Measurements from ENCODE around the gene KLK1. TPM values are rescaled to one million over a fixed set of nuclear protein-coding genes. Genes with fewer than 3 reads are reported as not detected.
"Not testable (repeated sequence)": the region's sequence is repeated elsewhere in the genome, so short reads cannot be mapped to it uniquely, and the experiment has no call there.

Gene KLK1
- polyA plus RNA-seq, 3 donors = 0.92 to 1,524 TPM; not detected in 1

DNA sequence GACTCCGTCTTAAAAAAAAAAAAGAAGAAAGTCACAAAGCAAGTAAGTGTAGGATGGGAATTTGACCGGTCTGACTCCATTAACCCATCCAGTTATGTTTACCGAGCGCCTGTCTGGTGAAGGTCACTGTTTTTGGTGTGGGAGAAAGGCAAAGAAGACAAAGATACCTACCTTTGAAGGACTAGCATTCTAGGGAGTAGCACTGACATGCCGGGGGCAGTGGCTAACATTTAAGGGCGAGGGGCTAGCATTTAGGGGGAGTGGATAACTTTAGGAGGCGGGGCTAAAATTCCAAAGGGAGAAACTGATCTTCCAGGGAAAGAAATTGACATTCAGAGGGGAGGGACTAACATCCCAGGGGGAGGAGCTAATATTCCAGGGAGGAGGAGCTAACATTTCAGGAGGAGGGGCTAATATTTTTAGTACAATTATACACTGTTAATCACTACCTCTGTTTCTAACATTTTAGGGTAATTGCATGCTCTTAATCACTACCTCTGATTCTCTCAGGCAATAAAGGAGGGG, 44.6 kb downstream of the KLK1 start:
- H3K27ac ChIP-seq (ENCODE audit: low read depth, low read length) = no peak overlapping the region
- 41 to 58% (median 51%) methylated on average over 7 of the region's 7 CpGs for WGBS, 3 donors

DNA sequence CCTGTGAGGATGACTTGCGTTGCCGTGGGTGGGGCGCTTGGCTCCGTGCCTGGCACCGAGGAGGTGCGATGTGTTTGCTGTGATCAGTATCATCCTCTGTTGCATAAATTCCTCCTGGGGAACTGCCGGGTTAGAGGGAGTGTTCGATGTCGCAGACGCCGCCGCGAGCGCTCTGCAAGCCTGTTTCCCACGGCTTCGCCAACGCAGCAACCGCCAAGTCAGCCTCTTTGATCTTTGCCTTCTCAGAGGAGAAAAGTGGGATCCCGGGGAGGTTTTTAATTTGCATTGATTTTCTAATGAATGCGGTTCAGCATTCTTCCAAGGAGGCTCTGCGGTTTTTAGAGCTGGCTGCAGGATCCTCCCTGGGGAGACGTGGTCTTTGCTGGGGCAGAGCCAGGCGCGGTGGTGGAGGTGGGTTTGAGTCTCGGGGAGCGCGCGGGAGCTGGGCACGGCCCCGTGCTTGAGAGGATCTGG, 45.7 kb downstream of the KLK1 start:
- no peak overlapping the region for H3K27ac ChIP-seq (ENCODE audit: low read depth, low read length)
- 1 to 2% (median 2%) methylated on average over 30 of the region's 30 CpGs for WGBS, 3 donors

DNA sequence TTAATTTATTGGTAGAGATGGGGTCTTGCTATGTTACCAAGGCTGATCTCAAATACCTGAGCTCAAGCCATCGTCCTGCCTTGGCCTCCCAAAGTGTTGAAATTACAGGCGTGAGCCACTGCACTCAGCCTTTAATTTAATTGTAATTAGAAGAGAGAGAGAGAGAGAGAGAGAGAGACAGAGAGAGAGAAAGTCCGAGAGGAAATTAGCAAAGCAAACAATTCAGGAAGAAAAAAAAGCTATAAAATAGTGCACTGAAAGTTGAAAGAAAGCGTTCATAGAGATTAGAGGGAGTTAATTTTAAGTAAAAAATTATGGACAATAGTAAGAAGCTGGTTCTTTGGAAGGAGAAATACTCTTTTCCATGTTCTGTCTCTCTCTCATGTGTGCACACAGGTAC, 46.3 kb downstream of the KLK1 start:
- H3K27ac ChIP-seq (ENCODE audit: low read depth, low read length) = no peak overlapping the region
- 30 to 52% (median 48%) methylated on average over 4 of the region's 4 CpGs for WGBS, 3 donors

DNA sequence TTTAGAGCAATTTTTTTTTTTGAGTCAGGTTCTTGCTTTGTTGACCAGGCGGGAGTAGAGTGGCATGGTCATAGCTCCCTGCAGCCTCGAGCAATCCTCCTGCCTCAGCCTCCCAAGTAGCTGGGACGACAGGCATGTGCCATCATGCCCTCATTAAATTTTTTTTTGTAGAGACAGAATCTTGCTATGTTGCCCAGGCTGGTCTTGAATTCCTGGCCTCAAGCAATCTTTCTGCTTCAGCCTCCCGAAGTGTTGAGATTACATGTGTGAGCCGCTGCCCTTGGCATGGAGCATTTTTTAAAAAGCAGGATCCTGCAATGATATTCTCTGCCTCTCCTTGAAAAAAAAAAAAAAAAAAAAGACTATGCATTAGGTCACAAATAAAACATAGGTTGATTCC, 47.5 kb downstream of the KLK1 start:
- H3K27ac ChIP-seq (ENCODE audit: low read depth, low read length) = no peak overlapping the region
- 79 to 87% (median 80%) methylated on average over 5 of the region's 5 CpGs for WGBS, 3 donors

DNA sequence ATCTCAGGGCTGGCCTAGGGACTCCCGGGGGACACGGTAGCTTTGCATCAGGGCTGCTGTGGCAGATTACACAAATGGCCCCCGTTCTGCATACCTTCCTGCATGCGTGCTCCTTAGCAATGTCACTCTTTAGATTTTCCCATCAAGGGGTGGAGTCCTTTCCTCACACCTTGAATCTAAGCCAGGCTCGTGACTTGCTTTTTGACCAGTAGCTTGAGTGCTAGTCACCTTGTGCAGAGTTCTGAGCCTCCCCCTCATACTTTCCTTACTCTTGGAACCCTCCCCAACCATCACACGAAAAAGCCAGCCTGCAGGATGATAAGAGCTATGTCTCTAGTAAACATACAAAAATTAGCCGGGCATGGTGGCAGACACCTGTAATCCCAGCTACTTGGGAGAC, 50.1 kb downstream of the KLK1 start:
- WGBS, 3 donors = 41 to 55% (median 54%) methylated on average over 7 of the region's 7 CpGs
- H3K27ac ChIP-seq (ENCODE audit: low read depth, low read length) = not testable (repeated sequence)

DNA sequence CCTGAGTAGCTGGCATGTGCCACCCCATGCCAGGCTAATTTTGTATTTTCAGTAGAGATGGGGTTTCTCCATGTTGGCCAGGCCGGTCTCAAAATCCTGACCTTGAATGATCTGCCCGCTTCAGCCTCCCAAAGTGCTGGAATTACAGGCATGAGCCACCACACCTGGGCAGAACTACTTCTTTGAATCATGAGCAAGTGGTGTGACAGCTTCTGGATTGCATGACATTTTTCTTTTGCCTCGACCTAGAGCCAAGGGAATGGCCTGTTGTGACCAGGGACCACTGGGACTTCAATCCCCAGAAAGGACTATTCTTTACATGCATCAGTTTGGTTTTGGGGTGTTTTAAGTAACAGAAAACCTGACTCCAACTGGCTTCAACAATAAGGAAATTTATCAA, 50.7 kb downstream of the KLK1 start:
- H3K27ac ChIP-seq (ENCODE audit: low read depth, low read length) = not testable (repeated sequence)
- 75 to 85% (median 75%) methylated on average over 3 of the region's 3 CpGs for WGBS, 3 donors

DNA sequence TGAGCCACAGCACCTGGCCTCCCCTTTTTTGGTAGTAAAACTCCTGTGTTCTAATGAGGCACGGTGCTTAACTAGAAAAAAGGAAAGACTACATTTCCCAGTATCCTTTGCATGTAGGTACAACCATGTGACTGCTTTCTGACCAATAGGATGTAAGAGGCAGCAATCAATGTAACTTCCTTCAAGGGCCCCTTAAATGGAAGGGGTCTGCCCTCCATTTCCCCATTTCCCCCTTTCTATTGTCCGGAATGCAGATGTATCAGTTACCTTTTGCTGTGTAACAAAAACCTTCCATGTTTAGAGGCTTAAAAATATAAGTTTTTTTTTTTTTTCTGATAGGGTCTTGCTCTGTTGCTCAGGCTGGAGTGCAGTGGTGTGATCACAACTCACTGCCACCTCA, 51.1 kb downstream of the KLK1 start:
- H3K27ac ChIP-seq (ENCODE audit: low read depth, low read length) = no peak overlapping the region
- WGBS, 3 donors = 36 to 62% (median 57%) methylated on average over 2 of the region's 2 CpGs

DNA sequence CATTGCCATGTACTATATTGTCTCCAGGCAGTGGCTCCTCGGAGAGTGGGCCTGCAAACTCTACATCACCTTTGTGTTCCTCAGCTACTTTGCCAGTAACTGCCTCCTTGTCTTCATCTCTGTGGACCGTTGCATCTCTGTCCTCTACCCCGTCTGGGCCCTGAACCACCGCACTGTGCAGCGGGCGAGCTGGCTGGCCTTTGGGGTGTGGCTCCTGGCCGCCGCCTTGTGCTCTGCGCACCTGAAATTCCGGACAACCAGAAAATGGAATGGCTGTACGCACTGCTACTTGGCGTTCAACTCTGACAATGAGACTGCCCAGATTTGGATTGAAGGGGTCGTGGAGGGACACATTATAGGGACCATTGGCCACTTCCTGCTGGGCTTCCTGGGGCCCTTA, 52.7 kb downstream of the KLK1 start:
- 70 to 85% (median 79%) methylated on average over 13 of the region's 13 CpGs for WGBS, 3 donors
- no peak overlapping the region for H3K27ac ChIP-seq (ENCODE audit: low read depth, low read length)

DNA sequence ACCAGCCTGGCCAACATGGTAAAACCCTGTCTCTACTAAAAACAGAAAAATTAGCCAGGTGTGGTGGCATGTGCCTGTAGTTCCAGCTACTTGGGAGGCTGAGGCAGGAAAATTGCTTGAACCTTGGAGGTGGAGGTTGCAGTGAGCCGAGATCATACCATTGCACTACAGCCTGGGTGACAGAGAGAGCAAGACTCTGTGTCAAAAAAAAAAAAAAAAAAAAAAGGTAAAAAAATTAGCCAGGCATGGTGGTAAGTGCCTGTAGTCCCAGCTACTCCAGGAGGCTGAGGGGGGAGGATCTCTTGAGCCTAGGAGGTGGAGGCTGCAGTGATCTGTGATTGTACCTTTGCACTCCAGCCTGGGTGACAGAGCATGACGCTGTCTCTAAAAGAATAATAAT, 53.4 kb downstream of the KLK1 start, which contains the start of gene GPR32:
Gene GPR32, plus strand, starts transcription at position 301 of the 400 bp plus-strand sequence. CDS start 137 bp downstream, outside the sequence.
- H3K27ac ChIP-seq (ENCODE audit: low read depth, low read length) = not testable (repeated sequence)
- WGBS, 3 donors = 84 to 93% (median 86%) methylated on average over 2 of the region's 2 CpGs

Other genes starting within 250 kb of the KLK1 start
- under 1 TPM; 0.07 to 0.24 (median 0.11) TPM for gene SYT3, start 183.9 kb downstream of the KLK1 start, polyA plus RNA-seq
- gene C19orf81, start 174.3 kb downstream of the KLK1 start, polyA plus RNA-seq = 1 to 10 TPM in 1 of 3 donors, not detected in 2; 1.5 TPM
- 1 to 10 TPM in 1 of 3 donors, under 1 TPM in 2; 0.02 to 1.1 (median 0.33) TPM for gene SHANK1, start 104.0 kb downstream of the KLK1 start, polyA plus RNA-seq
- 10 to 100 TPM in 1 of 3 donors, 1 to 10 TPM in 2; 4.8 to 11.4 (median 5.3) TPM for gene CLEC11A, start 100.4 kb downstream of the KLK1 start, polyA plus RNA-seq
- not detected for gene GPR32, start 53.3 kb downstream of the KLK1 start, polyA plus RNA-seq
- gene ACP4, start 33.4 kb downstream of the KLK1 start, polyA plus RNA-seq = not detected
- under 1 TPM in 1 of 3 donors, not detected in 2; 0.10 TPM for gene KLK15, start 9.8 kb upstream of the KLK1 start, polyA plus RNA-seq
- gene KLK3, start 31.1 kb upstream of the KLK1 start, polyA plus RNA-seq = under 1 TPM in 1 of 3 donors, not detected in 2; 0.05 TPM
- gene KLK2, start 49.7 kb upstream of the KLK1 start, polyA plus RNA-seq = under 1 TPM in 1 of 3 donors, not detected in 2; 0.03 TPM
- not detected for gene KLK4, start 87.6 kb upstream of the KLK1 start, polyA plus RNA-seq
- gene KLK5, start 129.3 kb upstream of the KLK1 start, polyA plus RNA-seq = 1 to 10 TPM in 1 of 3 donors, under 1 TPM in 1, not detected in 1; 0.28 to 1.3 TPM
- gene KLK6, start 145.8 kb upstream of the KLK1 start, polyA plus RNA-seq = under 1 TPM in 2 of 3 donors, not detected in 1; 0.03 to 0.18 TPM
- gene KLK7, start 160.1 kb upstream of the KLK1 start, polyA plus RNA-seq = 1 to 10 TPM in 1 of 3 donors, under 1 TPM in 2; 0.03 to 1.3 (median 0.86) TPM
- 1 to 10 TPM in 2 of 3 donors, under 1 TPM in 1; 0.97 to 6.6 (median 1.3) TPM for gene KLK8, start 177.8 kb upstream of the KLK1 start, polyA plus RNA-seq
- gene KLK10, start 195.9 kb upstream of the KLK1 start, polyA plus RNA-seq = 1 to 10 TPM in 1 of 3 donors, under 1 TPM in 2; 0.15 to 1.3 (median 0.90) TPM
- 10 to 100 TPM in 1 of 3 donors, 1 to 10 TPM in 2; 4.3 to 12.1 (median 9.5) TPM for gene KLK11, start 202.8 kb upstream of the KLK1 start, polyA plus RNA-seq
- gene KLK12, start 211.2 kb upstream of the KLK1 start, polyA plus RNA-seq = under 1 TPM in 1 of 3 donors, not detected in 2; 0.55 TPM
- 1 to 10 TPM in 2 of 3 donors, not detected in 1; 1.2 to 1.3 TPM for gene KLK13, start 241.3 kb upstream of the KLK1 start, polyA plus RNA-seq

Measured in adipose tissue (tissue), 3 donors.